ENCODE measurements around the gene ATP2A2.

The ATP2A2 gene

GRCh38 chr12:110262442-110263388, 18.3 kb upstream of the ATP2A2 start:
- no peak for DNase-seq

- DNase-seq: no peak
These were observed 14.6 kb upstream of the ATP2A2 start for GRCh38 chr12:110266381-110266960.

GRCh38 chr12:110266980-110267620, 13.9 kb upstream of the ATP2A2 start:
- no peak for DNase-seq

GRCh38 chr12:110269622-110270124, 11.4 kb upstream of the ATP2A2 start:
- no peak for DNase-seq

GRCh38 chr12:110270125-110270962, 10.7 kb upstream of the ATP2A2 start:
- DNase-seq: no peak

GRCh38 chr12:110271015-110271414, 10.0 kb upstream of the ATP2A2 start:
- no peak for DNase-seq

- DNase-seq: no peak
These were observed 3.4 kb upstream of the ATP2A2 start for GRCh38 chr12:110277530-110278254.

- no peak for DNase-seq
These were observed 2.9 kb upstream of the ATP2A2 start for GRCh38 chr12:110278255-110278536.

- no peak for DNase-seq
These were observed 1.3 kb upstream of the ATP2A2 start for GRCh38 chr12:110279566-110280375.

GRCh38 chr12:110280392-110280778, 662 bp upstream of the ATP2A2 start:
- peak; percentile 44 for DNase-seq

GRCh38 chr12:110281549-110282299, 677 bp downstream of the ATP2A2 start:
- DNase-seq: peak; percentile 23

GRCh38 chr12:110282300-110282860, 1.3 kb downstream of the ATP2A2 start:
- DNase-seq: no peak

- DNase-seq: no peak
These were observed 2.1 kb downstream of the ATP2A2 start for GRCh38 chr12:110282956-110283817.

- no peak for DNase-seq
These were observed 3.5 kb downstream of the ATP2A2 start for GRCh38 chr12:110284597-110284996.

- no peak for DNase-seq
These were observed 5.6 kb downstream of the ATP2A2 start for GRCh38 chr12:110286623-110287022.

- DNase-seq: no peak
These were observed 6.9 kb downstream of the ATP2A2 start for GRCh38 chr12:110287986-110288385.

GRCh38 chr12:110289044-110289710, 8.1 kb downstream of the ATP2A2 start:
- DNase-seq: no peak

GRCh38 chr12:110289711-110290078, 8.6 kb downstream of the ATP2A2 start:
- no peak for DNase-seq

Measured in activated CD4-positive, alpha-beta T cell treated with anti-CD3 and anti-CD28 coated beads for 1 hour (primary cell).